ENCODE measurements around the gene CLIP4.

Gene CLIP4

DNA sequence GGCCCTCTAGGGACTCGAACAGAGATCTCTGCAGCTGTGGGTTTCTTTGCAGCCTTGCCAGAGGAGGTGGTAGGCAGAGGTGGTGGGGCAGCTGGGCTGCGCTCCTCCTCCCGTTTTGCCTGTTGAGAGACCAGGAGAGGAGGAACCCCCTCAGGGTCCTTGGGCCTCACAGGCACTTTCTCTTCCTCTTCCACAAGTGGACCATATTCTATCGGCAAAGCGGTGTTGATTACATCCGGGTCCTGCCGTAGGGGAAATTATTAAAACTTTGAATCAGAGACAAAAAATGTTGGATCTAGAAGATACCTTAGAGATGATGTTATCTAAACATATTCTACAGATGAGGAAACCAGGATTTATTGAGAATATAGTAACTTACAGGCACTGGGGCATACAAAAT, 78.5 kb downstream of the CLIP4 start:
- no peak for DNase-seq

DNA sequence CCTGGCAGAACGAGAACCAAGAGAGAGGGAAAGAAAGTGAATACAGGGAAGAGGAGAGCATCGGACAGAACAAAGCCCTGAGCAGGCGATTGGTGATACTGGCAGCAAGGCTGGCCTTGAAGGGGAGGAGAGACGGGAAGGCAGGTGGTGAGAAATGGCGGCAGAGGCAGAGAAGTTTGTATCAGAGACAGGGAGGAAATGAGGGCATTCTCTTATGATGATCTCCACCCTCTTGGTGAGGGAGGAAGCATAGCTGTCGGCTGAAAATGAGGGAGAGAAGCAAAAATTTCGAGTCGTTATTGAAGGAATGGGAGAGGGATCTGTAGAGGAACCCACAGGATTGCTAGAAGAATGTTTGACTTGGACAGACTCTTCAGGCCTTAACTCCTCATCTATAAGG, 80.6 kb downstream of the CLIP4 start:
- DNase-seq: no peak

DNA sequence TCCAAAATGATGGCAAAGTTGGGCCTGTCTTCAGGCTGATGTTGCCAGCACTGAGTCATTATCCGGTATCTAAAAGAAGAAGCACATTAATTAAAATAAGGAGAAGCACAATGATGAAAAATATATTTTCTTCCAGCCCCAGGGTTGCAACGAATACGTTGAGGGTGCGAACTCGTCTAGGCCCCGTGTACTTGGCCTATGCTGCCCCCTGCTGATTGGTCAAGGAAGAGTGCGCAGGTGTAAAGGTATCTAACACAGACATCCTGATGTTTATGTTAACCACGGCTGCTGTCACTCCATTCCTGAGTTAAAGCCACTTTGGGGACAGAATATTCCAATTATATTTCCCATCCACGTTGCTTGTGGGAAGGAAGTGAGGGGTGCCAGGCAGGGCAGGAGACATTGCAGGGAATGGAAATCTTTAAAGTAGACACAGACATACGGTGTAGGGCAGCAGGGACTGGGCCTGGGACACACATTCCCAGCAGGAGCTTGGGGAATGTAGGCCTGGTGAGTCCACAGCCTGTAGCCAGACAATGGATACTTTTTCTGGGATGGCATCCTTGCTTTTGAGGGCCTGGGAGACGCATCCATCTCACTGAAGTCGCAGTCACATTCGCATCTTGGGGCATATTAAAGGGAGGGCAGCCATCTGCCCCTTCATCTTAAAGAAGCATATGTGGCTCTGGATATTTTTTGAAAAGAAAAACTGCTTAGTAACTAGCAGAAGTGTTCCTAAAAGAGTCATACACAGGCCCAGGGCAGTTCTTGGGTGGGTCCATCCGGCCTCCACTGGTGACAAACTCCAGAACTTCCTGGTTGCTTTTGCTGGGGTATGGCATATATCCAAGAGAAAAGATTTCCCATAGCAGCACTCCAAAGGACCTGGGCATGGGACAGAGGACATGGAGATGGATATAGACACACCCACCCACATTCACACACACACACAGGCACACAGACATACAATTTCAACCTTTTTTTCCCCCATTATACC, 81.9 kb downstream of the CLIP4 start:
- DNase-seq: peak; percentile 62

DNA sequence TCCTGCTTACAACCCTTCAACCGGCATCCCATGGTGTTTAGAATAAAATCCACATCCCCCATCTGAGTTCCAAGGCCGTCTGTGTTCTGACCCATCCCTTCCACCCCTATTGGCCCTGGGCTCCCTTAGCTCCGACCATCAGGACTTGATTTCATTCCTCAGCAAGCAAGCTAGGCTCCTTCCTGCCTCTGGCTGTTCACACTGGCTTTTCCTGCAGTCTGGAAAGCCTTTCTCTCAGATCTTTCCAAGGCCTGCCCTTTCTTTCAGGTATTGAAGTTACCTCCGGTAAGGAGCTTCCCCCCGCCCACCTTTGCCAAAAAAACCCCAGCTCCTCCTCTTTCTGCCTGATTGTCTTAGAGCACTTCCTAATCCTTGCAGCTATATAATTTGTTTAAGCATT, 86.8 kb downstream of the CLIP4 start:
- no peak for DNase-seq

- DNase-seq: no peak
Measured at GRCh38 chr2:29202819-29203495, 87.7 kb downstream of the CLIP4 start.

DNA sequence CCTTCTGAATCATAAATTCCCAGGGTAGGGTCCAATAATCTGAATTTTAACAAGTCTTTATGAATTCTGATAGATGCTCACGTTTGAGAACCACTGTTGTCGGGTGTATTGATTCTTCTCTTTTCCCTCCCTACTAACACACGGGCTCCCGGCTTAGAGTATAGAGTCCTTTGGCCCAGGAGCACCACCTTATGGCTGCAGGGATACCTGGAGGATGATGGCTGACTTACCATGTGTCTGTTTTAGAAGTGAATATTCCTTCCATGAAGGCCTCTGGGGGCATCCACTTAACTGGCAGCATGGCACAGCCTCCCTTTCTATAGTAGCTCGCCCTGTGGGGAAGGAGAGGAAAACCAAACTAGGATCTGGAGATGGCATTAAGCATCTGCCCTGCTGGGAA, 91.7 kb downstream of the CLIP4 start:
- no peak for DNase-seq

GRCh38 chr2:29207352-29208148, 92.3 kb downstream of the CLIP4 start:
- no peak for DNase-seq

DNA sequence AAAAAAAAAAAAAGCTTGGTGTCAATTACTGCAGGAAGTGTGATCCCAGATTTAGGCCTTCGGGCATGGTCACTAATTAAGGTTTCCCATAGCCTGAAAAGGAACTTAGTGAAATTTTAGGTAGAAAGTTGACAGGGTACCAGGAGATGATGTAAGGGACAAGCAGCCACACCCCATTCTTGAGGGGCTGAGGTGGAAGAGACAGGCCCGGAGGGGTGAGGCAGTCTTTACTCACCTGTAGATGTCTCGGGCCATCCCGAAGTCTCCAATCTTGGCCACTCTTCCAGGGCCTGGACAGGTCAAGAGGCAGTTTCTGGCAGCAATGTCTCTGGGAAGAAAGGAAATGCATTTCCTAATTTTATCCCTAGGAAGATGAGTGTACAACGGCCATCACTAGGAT, 94.3 kb downstream of the CLIP4 start:
- no peak for DNase-seq

DNA sequence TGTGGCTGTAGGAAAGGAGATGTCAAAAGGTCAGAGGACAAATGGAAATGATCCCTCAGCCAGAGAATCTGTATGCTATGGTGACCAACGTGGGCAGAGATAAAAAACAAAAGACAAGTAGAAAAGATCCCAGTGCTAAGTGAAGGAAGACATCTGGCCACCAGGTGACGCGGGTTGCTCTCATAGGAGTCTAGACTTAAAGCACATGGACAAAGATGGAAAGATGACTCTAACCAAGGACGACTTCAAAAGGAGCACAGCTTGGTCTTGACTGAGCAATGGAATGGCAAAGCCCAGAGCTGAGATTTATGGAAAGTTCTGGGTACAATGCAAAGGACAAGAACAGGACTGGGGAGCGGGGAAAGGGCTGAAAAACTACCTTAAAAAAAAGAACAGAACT, 96.8 kb downstream of the CLIP4 start:
- no peak for DNase-seq

DNA sequence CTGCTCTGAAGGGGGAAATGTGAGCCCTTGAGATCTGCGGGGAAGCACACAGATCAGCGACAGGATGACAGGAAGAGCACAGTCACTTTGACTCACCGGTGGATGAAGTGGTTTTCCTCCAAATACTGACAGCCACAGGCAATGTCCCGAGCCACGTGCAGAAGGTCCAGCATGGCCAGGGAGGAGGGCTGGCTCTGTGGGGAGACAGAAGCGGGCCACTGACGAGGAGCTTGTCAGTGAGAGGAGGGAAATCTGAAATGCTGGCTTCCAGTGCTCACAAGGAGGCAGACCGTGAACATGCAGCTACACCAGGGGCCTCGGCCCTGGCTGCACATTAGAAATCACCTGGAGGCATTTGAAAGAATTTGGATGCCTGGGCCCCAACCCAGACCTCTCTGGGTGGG, 98.7 kb downstream of the CLIP4 start:
- no peak for DNase-seq

GRCh38 chr2:29215073-29215472, 99.9 kb downstream of the CLIP4 start:
- no peak for DNase-seq

- no peak for DNase-seq
Measured at GRCh38 chr2:29215739-29216608, 100.8 kb downstream of the CLIP4 start.

DNA sequence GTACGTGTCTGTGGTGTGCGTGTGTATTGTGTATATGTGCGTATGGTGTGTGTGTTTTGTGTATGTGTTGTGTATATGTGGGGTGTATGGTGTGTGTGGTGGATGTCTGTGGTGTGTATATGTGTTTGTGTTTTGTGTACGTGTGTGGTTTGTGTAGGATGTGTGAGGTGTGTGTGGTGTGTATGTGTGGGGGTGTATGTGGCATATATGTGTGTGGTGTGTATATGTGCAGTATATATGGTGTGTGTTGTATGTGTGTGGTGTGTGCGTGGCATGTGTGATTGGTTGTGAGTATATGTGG, 101.3 kb downstream of the CLIP4 start:
- no peak for DNase-seq

DNA sequence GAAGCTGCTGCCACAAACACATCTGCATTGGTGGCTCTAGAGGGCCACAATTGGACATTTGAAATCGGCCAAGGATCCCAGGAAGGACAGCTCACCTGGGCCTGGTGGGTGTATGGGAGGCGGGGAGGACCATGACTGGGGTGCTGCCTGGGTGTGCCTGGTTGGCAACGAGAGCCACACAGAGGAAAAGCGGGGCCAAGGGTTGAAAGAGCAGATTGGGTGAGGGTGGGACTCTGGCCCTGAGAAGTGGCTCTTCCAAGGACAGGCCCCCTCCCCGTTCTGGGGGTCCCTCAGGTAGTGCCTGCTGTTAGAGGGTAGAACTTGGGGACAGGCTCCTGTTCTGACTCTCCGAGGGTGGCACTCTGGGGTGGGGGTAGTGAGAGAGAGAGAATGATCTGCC, 102.9 kb downstream of the CLIP4 start:
- no peak for DNase-seq

GRCh38 chr2:29218550-29219125, 103.4 kb downstream of the CLIP4 start:
- DNase-seq: no peak

GRCh38 chr2:29219374-29219773, 104.2 kb downstream of the CLIP4 start:
- DNase-seq: no peak

DNA sequence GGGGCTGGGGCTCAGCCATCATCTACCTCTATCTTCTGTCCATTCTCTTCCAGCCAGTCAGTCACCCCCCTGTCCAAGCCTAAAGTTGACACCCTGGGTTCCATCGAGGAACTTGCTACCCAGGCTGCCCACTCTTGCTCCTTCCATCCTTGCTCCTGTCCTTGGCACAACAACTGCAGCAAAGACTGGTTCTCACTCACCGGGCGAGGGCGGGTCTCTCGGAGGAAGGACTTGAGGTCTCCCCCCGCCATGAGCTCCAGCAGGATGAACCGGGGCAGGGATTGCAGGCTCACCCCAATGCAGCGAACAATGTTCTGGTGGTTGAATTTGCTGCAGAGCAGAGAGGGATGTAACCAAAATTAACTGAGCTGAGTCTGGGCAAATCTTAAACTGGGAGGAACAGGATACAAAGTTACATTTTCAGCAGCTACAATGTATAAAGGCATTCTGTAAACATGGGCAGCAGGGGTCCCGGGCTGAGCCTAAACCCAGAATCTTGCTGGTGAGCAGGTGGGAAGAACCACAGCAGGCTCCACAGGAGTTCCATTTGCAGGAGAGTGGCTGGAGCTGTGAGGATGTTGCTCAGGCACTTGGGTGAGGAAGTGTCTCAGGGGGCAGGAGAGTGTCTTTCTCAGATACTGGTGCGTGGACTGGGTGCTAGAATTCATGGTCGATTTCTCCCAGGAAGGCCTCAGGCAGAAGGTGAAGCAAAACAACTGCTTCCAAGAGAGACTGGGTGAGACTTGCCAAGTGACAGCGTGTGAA, 105.5 kb downstream of the CLIP4 start:
- DNase-seq: no peak

GRCh38 chr2:29222381-29223179, 107.4 kb downstream of the CLIP4 start:
- no peak for DNase-seq

GRCh38 chr2:29223257-29223656, 108.0 kb downstream of the CLIP4 start:
- DNase-seq: no peak

All from right hindlimb (tissue), 1 donor.